ENCODE results near the gene ZNF263. TPM values are rescaled to one million over a fixed set of nuclear protein-coding genes. Genes with fewer than 3 reads are reported as not detected.
A peak's percentile ranks its signal among the peaks of the same experiment; 100 is the strongest.

The ZNF263 gene
- total and polyA plus RNA-seq, 2 of the 13 experiments (the other 11 are each of a cell fraction or from before 2014, with no cell fraction given) = 10.2 to 41.2 TPM

GRCh38 chr16:3328643-3329042 lies 45.4 kb downstream of the ZNF263 start (continued):
- no peak for TF ChIP-seq ETV5 (CRISPR knock-in tag; IDR thresholded peaks at IDR 0.05; ENCODE audit: borderline replicate concordance)
- TF ChIP-seq HNF4A (CRISPR knock-in tag; IDR thresholded peaks at IDR 0.05) = peak; percentile 80
- TF ChIP-seq ARID5B (CRISPR knock-in tag; IDR thresholded peaks at IDR 0.05) = peak; percentile 55; the same call in 1 of the 2 replicates
- peak; percentile 21; the same call in 1 of the 2 replicates for TF ChIP-seq GATAD2A (CRISPR knock-in tag; IDR thresholded peaks at IDR 0.05)
- no peak for TF ChIP-seq RBFOX2 (IDR thresholded peaks at IDR 0.05; ENCODE audit: low read depth, low read length)
- TF ChIP-seq, protein P1, sequence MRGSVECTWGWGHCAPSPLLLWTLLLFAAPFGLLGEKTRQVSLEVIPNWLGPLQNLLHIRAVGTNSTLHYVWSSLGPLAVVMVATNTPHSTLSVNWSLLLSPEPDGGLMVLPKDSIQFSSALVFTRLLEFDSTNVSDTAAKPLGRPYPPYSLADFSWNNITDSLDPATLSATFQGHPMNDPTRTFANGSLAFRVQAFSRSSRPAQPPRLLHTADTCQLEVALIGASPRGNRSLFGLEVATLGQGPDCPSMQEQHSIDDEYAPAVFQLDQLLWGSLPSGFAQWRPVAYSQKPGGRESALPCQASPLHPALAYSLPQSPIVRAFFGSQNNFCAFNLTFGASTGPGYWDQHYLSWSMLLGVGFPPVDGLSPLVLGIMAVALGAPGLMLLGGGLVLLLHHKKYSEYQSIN (CRISPR knock-in tag; IDR thresholded peaks at IDR 0.05; ENCODE audit: borderline replicate concordance) = no peak
- no peak for TF ChIP-seq CENPT (CRISPR knock-in tag; IDR thresholded peaks at IDR 0.05; ENCODE audit: low read depth)
- TF ChIP-seq PAWR (CRISPR knock-in tag; IDR thresholded peaks at IDR 0.05; ENCODE audit: borderline replicate concordance) = no peak
- no peak for TF ChIP-seq FOXM1 (CRISPR knock-in tag; IDR thresholded peaks at IDR 0.05)
- TF ChIP-seq ZNF207 (IDR thresholded peaks at IDR 0.05; ENCODE audit: borderline replicate concordance) = no peak
- no peak for TF ChIP-seq ZMAT3 (CRISPR knock-in tag; conservative IDR thresholded peaks at IDR 0.05)
- peak; percentile 43; the same call in 1 of the 2 replicates for TF ChIP-seq FOXO1 (CRISPR knock-in tag; IDR thresholded peaks at IDR 0.05)
- no peak for TF ChIP-seq ZNF547 (CRISPR knock-in tag; IDR thresholded peaks at IDR 0.05)
- no peak for TF ChIP-seq ZNF205 (CRISPR knock-in tag; IDR thresholded peaks at IDR 0.05)
- no peak for TF ChIP-seq ZSCAN29 (CRISPR knock-in tag; conservative IDR thresholded peaks at IDR 0.05)
- no peak for TF ChIP-seq SNAPC4 (CRISPR knock-in tag; IDR thresholded peaks at IDR 0.05)

Measured in HepG2 (cell line).